ENCODE measurements around the gene POLR2H.

The POLR2H gene

DNA sequence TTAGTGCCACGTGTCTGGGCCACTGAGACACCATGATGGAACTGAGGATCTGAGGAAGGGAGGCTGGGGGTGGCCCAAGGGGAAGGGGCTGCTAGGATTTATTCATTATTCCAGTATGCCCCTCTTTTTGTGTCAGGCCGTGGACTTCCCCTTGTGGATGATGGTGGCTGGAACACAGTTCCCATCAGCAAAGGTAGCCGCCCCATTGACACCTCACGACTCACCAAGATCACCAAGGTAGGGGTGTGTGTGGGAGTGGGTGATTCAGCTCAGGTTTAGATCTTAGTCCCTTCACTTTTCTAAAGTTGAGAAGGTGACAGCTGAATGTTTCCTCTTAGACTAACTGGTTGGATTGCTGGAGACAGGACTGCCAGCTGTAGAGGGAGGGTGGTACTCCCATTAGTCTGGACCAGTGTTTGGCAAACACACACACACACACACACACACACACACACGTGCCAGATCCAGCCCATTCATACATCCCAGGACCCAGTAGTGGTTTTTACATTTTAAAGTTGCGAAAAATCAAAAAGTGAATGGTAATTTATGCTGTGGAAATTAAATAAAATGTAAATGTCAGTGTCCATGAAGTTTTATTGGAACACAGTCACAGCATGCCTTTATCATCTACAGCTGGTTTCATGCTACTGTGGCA lies 35.7 kb upstream of the POLR2H start:
- TF ChIP-seq, protein P1, sequence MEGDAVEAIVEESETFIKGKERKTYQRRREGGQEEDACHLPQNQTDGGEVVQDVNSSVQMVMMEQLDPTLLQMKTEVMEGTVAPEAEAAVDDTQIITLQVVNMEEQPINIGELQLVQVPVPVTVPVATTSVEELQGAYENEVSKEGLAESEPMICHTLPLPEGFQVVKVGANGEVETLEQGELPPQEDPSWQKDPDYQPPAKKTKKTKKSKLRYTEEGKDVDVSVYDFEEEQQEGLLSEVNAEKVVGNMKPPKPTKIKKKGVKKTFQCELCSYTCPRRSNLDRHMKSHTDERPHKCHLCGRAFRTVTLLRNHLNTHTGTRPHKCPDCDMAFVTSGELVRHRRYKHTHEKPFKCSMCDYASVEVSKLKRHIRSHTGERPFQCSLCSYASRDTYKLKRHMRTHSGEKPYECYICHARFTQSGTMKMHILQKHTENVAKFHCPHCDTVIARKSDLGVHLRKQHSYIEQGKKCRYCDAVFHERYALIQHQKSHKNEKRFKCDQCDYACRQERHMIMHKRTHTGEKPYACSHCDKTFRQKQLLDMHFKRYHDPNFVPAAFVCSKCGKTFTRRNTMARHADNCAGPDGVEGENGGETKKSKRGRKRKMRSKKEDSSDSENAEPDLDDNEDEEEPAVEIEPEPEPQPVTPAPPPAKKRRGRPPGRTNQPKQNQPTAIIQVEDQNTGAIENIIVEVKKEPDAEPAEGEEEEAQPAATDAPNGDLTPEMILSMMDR (conservative IDR thresholded peaks at IDR 0.05; ENCODE audit: control insufficient read depth, insufficient read depth, low read depth, low read length), result no peak

DNA sequence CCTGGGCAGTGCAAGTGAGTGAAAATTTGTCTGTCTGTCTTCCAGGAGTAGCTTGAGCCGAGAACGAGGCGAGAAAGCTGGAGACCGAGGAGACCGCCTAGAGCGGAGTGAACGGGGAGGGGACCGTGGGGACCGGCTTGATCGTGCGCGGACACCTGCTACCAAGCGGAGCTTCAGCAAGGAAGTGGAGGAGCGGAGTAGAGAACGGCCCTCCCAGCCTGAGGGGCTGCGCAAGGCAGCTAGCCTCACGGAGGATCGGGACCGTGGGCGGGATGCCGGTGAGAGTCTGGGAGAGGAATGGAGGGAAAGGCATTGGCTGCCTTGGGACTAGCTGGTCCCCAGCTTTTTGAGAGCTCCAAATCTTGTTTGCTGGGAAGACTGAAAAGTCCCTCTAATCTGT lies 34.3 kb upstream of the POLR2H start:
- DNase-seq (ENCODE audit: low read depth), result no peak
- no peak overlapping the region for H3K4me3 ChIP-seq (ENCODE audit: control insufficient read depth, low read depth, low read length)
- TF ChIP-seq, protein P1 (conservative IDR thresholded peaks at IDR 0.05; ENCODE audit: control insufficient read depth, insufficient read depth, low read depth, low read length), result no peak

More for the DNA sequence above, 35.7 kb upstream of the POLR2H start:
- no peak for DNase-seq (ENCODE audit: low read depth)
- no peak overlapping the region for H3K4me3 ChIP-seq (ENCODE audit: control insufficient read depth, low read depth, low read length)

DNA sequence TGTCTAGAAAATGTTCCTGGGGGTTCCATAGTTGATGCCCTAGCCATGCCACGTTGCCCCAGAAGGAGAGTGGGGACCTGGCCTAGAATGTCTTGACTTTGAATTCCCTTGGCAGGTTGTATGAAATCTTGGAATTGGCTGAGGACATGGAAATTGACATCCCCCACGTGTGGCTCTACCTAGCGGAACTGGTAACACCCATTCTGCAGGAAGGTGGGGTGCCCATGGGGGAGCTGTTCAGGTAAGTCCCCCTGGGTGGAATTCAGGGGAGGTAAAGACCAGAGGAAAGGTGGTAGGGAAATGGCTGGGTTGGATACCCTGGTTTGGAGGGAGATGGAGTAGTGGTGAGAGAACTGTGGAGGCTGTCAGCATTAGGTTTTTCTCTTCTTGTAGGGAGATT lies 33.0 kb upstream of the POLR2H start:
- no peak for DNase-seq (ENCODE audit: low read depth)
- TF ChIP-seq, protein P1 (conservative IDR thresholded peaks at IDR 0.05; ENCODE audit: control insufficient read depth, insufficient read depth, low read depth, low read length), result no peak
- no peak overlapping the region for H3K4me3 ChIP-seq (ENCODE audit: control insufficient read depth, low read depth, low read length)

DNA sequence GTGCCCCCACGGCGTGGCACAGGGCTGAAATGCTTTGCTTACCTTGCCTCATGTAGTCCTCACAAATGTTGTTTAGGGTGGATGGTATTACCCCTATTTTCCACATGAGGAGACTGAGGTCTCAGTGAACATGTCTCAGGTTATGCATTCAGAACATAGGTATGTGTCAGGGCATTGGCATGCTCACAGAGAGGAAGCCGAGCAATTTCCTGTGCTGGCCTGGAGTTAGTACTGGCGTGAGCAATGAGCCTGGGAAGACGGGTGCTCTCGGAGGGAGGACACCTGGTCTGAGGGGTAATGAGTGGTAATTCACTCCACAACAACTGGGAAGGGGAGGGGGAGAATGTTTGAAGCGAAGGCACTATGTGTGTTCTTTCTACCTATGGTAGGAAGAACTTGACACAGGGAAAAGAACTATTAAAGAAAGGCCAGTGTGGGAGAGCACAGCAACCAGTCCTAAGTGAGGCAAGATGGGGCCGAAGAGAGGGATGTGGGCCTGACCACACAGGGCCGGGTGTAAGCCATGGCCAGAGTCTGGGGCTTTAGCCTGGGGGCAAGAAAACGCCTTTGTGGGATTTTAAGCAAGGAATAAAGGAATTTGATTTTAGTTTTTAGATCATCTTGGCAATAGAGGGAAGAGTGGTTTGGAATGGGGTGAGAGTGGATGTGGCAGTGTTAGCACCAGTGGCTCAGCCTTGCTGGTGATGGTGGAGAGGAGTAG lies 29.0 kb upstream of the POLR2H start:
- DNase-seq (ENCODE audit: low read depth), result peak; percentile 89
- TF ChIP-seq, protein P1 (conservative IDR thresholded peaks at IDR 0.05; ENCODE audit: control insufficient read depth, insufficient read depth, low read depth, low read length), result no peak
- H3K4me3 ChIP-seq (ENCODE audit: control insufficient read depth, low read depth, low read length), result no peak overlapping the region

DNA sequence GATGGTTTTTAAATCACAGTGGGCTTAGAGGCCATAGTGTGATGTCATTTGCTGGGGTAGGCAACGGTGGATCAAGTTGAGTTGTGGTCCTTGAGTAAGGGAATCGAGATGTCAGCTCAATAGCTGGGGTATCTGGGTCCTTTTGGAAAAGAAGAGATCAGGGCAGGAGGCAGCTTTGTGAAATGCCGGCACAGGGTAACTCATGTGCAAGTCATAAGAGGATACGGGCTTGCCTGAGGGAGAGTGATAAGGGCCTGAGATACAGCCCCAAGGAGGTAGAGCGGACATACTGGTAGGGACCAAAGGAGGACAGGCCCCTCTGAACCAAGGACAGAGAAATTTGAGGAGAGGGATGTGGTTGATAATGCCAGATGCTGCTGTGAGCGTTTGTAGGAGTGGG lies 28.3 kb upstream of the POLR2H start:
- no peak for DNase-seq (ENCODE audit: low read depth)
- no peak overlapping the region for H3K4me3 ChIP-seq (ENCODE audit: control insufficient read depth, low read depth, low read length)
- TF ChIP-seq, protein P1 (conservative IDR thresholded peaks at IDR 0.05; ENCODE audit: control insufficient read depth, insufficient read depth, low read depth, low read length), result no peak

DNA sequence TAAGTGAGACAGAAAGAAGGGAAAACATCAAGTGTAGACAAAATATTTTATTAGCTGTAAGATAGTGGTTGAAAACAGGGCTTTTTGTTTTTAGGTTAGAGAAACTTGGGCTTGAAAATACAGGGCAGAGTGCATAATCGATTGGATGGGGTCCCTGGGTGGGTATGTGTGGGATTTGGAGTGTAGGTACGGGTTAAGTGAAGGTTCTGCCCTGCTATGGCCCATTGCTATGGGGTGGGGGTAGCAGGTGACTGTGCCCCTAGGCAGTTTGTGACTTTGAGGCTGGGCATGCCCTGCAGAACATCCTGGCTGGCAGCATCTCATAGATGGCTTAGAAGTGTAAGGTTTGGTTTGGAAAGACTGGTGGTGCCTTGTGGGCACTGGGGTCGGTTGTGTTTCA lies 27.8 kb upstream of the POLR2H start:
- TF ChIP-seq, protein P1 (conservative IDR thresholded peaks at IDR 0.05; ENCODE audit: control insufficient read depth, insufficient read depth, low read depth, low read length), result no peak
- no peak for DNase-seq (ENCODE audit: low read depth)
- H3K4me3 ChIP-seq (ENCODE audit: control insufficient read depth, low read depth, low read length), result no peak overlapping the region
